Hematopoietic multipotent progenitor cell treated with erythropoietin and hydrocortisone succinate and interleukin-3 and kit ligand, for 4 days (in vitro differentiated cells): ENCODE results near the gene NFE2L1.
"Not testable (repeated sequence)": the region's sequence is repeated elsewhere in the genome, so short reads cannot be mapped to it uniquely, and the experiment has no call there.

Source experiments
- DNase-seq: peaks from one replicate; pipeline ENCODE4 v3.0.0-alpha.2; 2015

Gene NFE2L1

DNA sequence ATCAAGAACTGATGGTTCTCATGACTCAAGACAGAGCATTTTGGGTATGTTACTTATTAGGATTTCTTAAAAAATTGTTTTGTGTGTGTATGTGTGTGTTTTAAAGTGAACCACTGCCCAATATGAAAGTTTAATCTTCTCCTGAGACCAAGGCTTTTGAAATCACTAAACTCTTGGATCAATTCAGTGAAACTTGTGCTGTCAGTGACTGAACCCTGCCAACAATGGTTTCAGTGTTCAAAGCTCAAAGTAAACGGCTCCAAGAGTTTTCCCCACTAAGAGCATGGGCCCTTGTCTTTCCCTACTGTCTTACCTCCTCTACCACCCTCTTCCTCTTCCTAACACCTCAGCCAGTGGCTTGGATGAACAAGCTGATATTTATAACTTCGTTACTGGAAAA is 22.0 kb downstream of the NFE2L1 start:
- no peak for DNase-seq

- no peak for DNase-seq
Observed at GRCh38 chr17:48071654-48072053, 23.5 kb downstream of the NFE2L1 start.

GRCh38 chr17:48072811-48073210 is 24.7 kb downstream of the NFE2L1 start:
- not testable (repeated sequence) for DNase-seq

- DNase-seq: not testable (repeated sequence)
Observed at GRCh38 chr17:48073566-48074094, 25.5 kb downstream of the NFE2L1 start.

GRCh38 chr17:48074322-48075081 is 26.3 kb downstream of the NFE2L1 start:
- DNase-seq: peak; percentile 89

GRCh38 chr17:48077152-48077551 is 29.0 kb downstream of the NFE2L1 start:
- not testable (repeated sequence) for DNase-seq

DNA sequence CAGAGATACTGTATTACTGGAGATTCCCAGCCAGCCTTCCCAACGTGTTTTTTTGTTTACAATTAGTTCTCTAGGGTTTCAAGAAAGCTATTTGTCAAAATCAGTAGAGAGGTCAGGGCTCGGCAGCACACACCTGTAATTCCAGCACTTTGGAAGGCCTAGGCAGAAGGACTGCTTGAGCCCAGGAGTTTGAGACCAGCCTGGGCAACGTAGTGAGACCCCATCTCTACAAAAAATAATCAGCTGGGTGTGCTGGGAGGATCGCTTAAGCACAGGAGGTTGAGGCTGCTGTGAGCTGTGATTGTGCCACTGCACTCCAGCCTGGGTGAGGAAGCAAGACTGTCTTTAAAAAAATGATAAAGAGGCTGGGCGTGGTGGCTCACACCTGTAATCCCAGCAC is 33.7 kb downstream of the NFE2L1 start:
- no peak for DNase-seq

DNA sequence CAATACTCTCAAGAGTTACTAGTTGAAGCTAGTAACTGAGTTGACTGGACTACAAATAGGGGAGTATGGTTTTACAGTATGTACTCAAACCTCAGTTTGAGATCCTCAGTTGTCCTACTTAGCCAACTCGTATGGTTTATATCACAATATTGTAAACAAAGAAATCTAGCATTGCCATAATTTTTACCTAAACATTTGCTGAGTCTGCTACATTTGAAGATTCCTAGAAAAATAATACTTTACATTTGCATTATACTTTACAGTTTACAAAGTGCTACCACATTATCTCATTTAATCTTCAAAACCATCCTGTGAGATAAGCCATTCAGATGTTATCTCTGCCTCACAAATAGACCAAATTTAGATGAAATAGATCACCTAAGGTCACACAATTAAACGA is 36.8 kb downstream of the NFE2L1 start:
- DNase-seq: no peak

- no peak for DNase-seq
Observed at GRCh38 chr17:48093341-48094045, 45.3 kb downstream of the NFE2L1 start.

- DNase-seq: no peak
Observed at GRCh38 chr17:48095611-48096010, 47.5 kb downstream of the NFE2L1 start.

- DNase-seq: no peak
Observed at GRCh38 chr17:48100160-48100559, 52.0 kb downstream of the NFE2L1 start.

GRCh38 chr17:48100591-48101011 is 52.4 kb downstream of the NFE2L1 start:
- no peak for DNase-seq

GRCh38 chr17:48101012-48101720 is 53.0 kb downstream of the NFE2L1 start, which contains the start of gene CBX1:
CBX1 (minus strand) TSS chr17:48101478; CDS start chr17:48077004, 24,474 bp downstream.
- peak; percentile 98 for DNase-seq

DNA sequence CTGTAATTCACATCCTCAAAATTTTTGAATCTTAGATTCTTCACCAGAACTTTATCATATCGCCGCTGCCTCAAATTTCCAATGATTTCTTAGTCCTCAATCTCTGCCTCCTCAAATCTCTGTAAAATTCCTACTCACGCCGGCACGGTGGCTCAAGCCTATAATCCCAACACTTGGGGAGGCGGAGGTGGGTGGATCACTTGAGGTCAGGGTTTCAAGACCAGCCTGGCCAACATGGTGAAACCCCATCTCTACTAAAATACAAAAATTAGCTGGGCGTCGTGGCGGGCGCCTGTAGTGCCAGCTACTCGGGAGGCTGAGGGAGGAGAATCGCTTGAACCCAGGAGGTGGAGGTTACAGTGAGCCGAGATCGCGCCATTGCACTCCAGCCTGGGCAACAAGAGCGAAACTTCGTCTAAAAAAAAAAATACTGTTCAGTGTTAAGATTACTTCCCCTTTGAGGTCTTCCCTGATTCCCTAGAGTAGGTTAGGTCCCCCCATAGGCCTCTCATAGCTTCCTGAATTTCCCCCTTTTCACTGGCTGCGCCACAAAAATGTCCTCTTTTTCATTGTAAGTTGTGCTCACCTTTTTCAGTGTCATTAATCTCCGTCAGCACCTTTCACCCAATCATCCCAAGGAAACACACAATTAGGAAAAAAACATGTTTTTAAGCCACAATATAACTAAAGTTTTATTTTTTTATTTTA is 54.0 kb downstream of the NFE2L1 start:
- DNase-seq: no peak

DNA sequence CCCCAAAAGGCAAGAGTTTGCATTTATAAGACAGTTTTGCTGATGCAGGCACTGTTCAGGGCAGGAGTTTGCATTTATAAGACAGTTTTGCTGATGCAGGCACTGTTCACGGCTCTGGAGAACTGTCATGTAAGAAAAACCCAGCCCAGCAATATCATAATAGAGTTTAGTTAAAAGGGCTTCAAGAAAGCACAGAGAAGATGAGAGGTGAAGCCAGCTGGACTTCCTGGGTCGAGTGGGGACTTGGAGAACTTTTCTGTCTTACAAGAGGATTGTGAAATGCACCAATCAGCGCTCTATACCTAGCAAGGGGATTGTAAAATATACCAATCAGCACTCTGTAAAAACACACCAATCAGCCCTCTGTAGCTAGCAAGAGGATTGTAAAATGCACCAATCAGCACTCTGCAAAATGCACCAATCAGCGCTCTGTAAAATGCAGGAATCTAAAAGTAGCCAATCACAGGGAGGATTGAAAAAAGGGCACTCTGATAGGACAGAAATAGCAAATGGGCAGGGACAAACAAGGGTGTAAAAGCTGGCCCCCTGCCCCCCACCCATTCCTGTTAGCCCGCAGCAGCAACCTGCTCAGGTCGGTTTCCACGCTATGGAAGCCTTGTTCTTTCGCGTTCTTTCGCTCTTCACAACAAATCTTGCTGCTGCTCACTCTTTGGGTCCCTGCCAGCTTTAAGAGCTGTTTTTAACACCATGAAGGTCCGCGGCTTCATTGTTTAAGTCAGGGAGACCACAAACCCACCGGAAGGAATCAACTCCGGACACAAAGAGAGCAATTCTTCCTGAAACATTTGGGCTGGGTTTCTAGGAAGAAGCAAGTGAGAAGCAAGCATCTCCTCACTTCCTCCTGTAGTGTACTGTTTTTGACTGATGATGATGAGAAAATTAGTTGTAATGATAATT is 54.9 kb downstream of the NFE2L1 start:
- peak; percentile 80 for DNase-seq

DNA sequence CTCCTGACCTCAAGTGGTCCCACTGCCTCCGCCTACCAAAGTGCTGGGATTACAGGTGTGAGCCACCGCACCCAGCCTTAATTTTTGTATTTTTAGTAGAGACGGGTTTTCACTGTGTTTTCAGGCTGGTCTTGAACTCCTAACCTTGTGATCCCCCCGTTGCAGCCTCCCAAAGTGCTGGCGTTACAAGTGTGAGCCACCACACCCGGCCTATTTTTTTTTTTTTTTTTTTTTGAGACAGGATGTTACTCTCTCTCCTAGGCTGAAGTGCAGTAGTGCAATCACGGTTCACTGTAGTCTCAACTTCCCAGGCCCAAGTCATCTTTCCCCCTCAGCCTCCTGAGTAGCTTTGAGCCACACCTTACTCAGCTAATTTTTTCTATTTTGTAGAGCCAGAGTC is 56.3 kb downstream of the NFE2L1 start:
- no peak for DNase-seq

- no peak for DNase-seq
Observed at GRCh38 chr17:48106802-48107136, 58.6 kb downstream of the NFE2L1 start.

DNA sequence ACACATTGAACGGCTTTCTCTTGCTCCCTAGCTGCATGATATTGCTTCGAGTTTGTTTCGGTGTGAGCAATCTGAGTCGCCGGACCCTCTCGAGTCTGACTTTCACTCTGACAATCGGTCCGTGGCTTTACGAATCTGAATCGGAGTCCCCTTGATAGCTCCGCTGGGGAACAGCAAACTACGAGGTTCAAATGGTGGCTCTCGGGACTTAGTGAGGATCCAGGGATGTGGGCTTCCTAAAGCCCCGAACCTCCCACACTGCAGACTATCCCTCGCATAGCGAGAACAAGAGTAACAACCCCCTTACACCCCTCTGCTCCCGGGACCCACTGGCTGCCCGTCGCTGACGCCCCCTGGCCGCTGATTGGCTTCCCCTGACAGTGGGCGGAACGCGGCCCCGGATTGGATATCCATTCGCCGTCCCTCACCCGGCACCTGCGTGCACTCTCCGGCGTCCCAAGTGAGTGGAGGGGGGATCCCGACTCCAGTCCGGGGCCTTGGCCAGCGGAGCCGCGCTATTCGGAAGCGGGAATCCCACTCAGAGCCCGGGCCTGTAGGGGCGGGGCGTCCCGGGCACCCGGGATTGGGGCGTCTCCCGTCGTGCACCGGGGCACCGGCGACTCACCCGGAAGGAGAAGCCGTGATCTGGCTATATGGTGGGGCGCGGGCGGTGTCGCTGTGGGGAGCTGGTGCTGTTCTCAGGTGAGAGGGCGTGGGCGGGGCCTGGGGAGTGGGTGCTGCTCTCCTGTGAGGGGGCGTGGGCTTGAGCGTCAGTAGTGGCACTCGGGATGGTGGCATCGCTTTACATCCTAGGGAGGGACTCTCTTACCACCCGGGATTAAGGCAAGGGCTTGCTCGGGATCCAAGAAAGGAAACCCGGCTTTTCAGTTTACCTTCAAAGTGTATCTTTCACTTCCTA is 59.2 kb downstream of the NFE2L1 start, which contains the start of gene SNX11:
Gene SNX11, plus strand, starts transcription at position 630 of the 919 bp plus-strand sequence. CDS start 4,278 bp downstream, outside the sequence.
- DNase-seq: peak; percentile 94

DNA sequence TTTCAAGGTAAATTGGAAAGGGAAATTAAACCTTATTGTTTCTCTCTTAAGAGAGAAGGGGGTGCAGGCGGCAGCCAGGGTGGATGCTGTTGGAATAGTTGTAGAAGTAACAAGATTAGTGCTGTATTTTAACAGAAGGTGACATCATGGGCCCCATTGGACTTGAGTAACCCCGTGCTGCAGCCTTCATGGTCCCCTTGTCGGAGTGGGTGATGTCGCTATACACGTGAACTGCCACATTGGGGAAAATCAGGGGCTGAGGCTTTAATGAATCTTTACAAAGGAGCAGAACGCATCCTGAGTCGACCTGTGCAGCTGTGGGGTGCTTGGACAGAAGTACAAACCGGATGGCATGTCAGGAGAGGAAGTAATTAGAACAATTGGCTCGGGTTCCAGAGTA is 62.6 kb downstream of the NFE2L1 start:
- DNase-seq: no peak
